ENCODE measurements around the gene PHGDH.

Gene PHGDH

DNA sequence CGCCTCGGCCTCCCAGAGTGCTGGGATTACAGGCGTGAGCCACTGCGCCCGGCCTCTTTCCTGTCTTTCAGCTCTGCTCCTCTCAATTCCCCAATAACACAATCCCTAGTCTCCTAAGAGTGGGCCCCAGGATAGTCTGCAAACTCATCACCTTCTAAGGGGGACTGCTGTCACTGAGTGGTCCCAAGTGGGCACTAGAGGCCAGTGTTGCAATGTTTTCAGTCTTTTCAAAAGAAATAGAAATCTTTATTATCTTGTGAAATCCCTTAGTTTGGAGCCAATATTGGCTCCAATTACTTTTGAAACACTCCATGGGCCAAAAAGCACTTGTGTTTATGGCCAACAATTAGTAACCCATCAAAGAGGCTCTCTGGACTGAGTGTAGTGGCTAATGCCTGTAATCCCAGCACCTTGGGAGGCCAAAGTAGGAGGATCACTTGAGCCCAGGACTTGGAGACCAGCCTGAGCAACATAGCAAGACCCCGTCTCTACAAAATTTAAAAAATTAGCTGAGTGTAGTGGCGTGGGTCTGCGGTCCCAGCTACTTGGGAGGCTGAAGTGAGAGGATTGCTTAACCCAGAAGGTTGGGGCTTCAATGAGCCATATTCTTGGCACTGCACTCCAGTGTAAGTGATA, 35.0 kb upstream of the PHGDH start:
- Histone ChIP-seq H3K4me1 (ENCODE audit: control insufficient read depth in 2 of 2, insufficient read depth in 2 of 2, low read length in 2 of 2) (peaks cover 4 to 5% of the 10 kb centered on the region in 2 donors), H3K4me3 (ENCODE audit: low read length in 2 of 2) (no peak overlapping the region), H3K27me3 (ENCODE audit: control insufficient read depth in 2 of 2, insufficient read depth in 2 of 2, low read length in 2 of 2) (no peaks in the 10 kb centered on the region), H3K9ac (ENCODE audit: low read depth in 1 of 2, low read length in 2 of 2) (no peak overlapping the region), H3K36me3 (ENCODE audit: control insufficient read depth in 2 of 2, insufficient read depth in 2 of 2, low read length in 2 of 2) (no peaks in the 10 kb centered on the region), H3K27ac (ENCODE audit: low read depth in 2 of 2, low read length in 2 of 2) (no peak overlapping the region), H3K9me3 (ENCODE audit: control insufficient read depth in 2 of 2, low read length in 2 of 2) (no peaks in the 10 kb centered on the region)

DNA sequence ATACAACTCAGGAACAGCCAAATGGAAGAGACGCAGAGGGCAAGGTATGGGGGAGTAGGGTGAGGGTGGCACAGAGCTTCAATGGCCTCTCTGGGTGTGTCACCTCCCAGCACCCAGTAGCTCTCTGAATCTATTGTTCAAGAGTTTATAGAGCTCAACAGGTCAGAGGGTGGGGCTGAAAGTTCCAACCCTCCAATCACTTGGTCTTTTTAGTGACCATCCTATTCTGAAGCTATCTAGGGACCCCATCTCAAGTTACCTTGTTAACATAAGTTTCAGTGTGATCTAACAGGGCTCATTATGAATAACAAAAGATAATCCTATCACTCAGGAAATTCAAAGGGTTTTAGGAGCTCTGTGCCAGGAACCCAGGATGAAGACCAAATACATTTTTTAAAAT, 32.5 kb upstream of the PHGDH start:
- no peak overlapping the region for H3K9ac ChIP-seq (ENCODE audit: low read depth in 1 of 2, low read length in 2 of 2)
- H3K4me1 ChIP-seq (ENCODE audit: control insufficient read depth in 2 of 2, insufficient read depth in 2 of 2, low read length in 2 of 2) = peaks cover 4 to 5% of the 10 kb centered on the region in 2 donors
- H3K4me3 ChIP-seq (ENCODE audit: low read length in 2 of 2) = no peak overlapping the region
- H3K27me3 ChIP-seq (ENCODE audit: control insufficient read depth in 2 of 2, insufficient read depth in 2 of 2, low read length in 2 of 2) = no peaks in the 10 kb centered on the region
- H3K9me3 ChIP-seq (ENCODE audit: control insufficient read depth in 2 of 2, low read length in 2 of 2) = no peaks in the 10 kb centered on the region
- H3K27ac ChIP-seq (ENCODE audit: low read depth in 2 of 2, low read length in 2 of 2) = no peak overlapping the region
- no peaks in the 10 kb centered on the region for H3K36me3 ChIP-seq (ENCODE audit: control insufficient read depth in 2 of 2, insufficient read depth in 2 of 2, low read length in 2 of 2)

DNA sequence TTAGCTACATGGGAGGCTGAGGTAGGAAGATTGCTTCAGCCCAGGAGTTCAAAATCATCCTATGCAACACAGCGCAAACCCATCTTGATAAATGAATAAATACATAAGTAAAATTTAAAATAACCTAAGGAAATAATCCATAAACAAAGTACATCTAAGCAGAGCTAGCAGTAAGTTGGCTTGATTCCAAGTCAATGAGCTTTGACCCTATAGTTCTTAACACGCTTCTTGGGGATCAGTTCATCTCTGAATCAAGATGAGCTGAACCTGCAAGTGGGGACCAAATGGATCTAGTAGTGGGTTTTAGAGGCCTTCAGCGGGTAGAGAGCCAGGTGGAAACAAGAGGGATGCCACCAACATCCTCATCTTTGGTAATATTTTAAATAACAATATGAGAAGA, 31.5 kb upstream of the PHGDH start:
- no peaks in the 10 kb centered on the region for H3K9me3 ChIP-seq (ENCODE audit: control insufficient read depth in 2 of 2, low read length in 2 of 2)
- H3K4me1 ChIP-seq (ENCODE audit: control insufficient read depth in 2 of 2, insufficient read depth in 2 of 2, low read length in 2 of 2) = peaks cover 3% of the 10 kb centered on the region in 2 donors
- H3K27me3 ChIP-seq (ENCODE audit: control insufficient read depth in 2 of 2, insufficient read depth in 2 of 2, low read length in 2 of 2) = no peaks in the 10 kb centered on the region
- no peaks in the 10 kb centered on the region for H3K36me3 ChIP-seq (ENCODE audit: control insufficient read depth in 2 of 2, insufficient read depth in 2 of 2, low read length in 2 of 2)
- no peak overlapping the region for H3K4me3 ChIP-seq (ENCODE audit: low read length in 2 of 2)
- no peak overlapping the region for H3K9ac ChIP-seq (ENCODE audit: low read depth in 1 of 2, low read length in 2 of 2)
- H3K27ac ChIP-seq (ENCODE audit: low read depth in 2 of 2, low read length in 2 of 2) = no peak overlapping the region

DNA sequence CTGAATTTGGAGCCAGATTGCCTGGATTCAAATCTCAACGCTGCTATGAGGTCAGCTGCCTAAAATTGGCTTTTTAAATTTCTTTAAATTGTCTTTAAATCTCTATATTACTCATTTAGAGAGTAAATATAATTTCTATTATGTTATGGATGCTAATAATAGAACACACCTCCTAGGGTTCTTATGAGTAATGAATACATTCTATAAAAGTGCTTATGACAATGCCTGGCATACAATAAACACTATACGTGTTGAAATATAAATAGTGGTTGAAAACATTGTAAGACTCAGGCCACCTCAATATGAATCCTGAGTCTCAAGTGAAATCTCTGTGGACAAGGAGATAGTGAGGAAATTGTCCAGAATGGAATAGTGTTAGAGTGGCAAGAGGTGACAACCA, 31.0 kb upstream of the PHGDH start:
- no peak overlapping the region for H3K9ac ChIP-seq (ENCODE audit: low read depth in 1 of 2, low read length in 2 of 2)
- no peaks in the 10 kb centered on the region for H3K36me3 ChIP-seq (ENCODE audit: control insufficient read depth in 2 of 2, insufficient read depth in 2 of 2, low read length in 2 of 2)
- H3K4me3 ChIP-seq (ENCODE audit: low read length in 2 of 2) = no peak overlapping the region
- H3K27ac ChIP-seq (ENCODE audit: low read depth in 2 of 2, low read length in 2 of 2) = no peak overlapping the region
- no peaks in the 10 kb centered on the region for H3K9me3 ChIP-seq (ENCODE audit: control insufficient read depth in 2 of 2, low read length in 2 of 2)
- no peaks in the 10 kb centered on the region for H3K27me3 ChIP-seq (ENCODE audit: control insufficient read depth in 2 of 2, insufficient read depth in 2 of 2, low read length in 2 of 2)
- no peaks in the 10 kb centered on the region for H3K4me1 ChIP-seq (ENCODE audit: control insufficient read depth in 2 of 2, insufficient read depth in 2 of 2, low read length in 2 of 2)

DNA sequence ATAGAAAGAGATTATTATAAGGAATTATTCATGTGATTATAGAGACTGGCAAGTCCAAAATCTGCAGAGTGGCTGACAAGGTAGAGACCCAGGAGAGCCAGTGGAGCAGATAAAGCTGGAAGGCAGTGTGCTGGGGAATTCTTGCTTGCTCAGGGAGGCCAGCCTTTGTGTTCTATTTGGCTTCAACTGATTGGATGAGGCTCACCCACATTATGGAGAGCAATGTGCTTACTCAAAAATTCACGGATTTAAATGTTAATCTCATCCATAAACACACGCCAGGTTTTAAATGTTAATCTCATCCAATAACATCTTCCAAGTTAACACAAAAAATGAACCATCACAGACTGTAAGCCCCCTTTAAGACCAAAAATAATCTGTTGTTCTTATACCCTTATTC, 30.2 kb upstream of the PHGDH start:
- H3K9me3 ChIP-seq (ENCODE audit: control insufficient read depth in 2 of 2, low read length in 2 of 2) = no peaks in the 10 kb centered on the region
- no peaks in the 10 kb centered on the region for H3K36me3 ChIP-seq (ENCODE audit: control insufficient read depth in 2 of 2, insufficient read depth in 2 of 2, low read length in 2 of 2)
- H3K9ac ChIP-seq (ENCODE audit: low read depth in 1 of 2, low read length in 2 of 2) = no peak overlapping the region
- no peaks in the 10 kb centered on the region for H3K27me3 ChIP-seq (ENCODE audit: control insufficient read depth in 2 of 2, insufficient read depth in 2 of 2, low read length in 2 of 2)
- H3K4me3 ChIP-seq (ENCODE audit: low read length in 2 of 2) = no peak overlapping the region
- no peak overlapping the region for H3K27ac ChIP-seq (ENCODE audit: low read depth in 2 of 2, low read length in 2 of 2)
- no peaks in the 10 kb centered on the region for H3K4me1 ChIP-seq (ENCODE audit: control insufficient read depth in 2 of 2, insufficient read depth in 2 of 2, low read length in 2 of 2)

DNA sequence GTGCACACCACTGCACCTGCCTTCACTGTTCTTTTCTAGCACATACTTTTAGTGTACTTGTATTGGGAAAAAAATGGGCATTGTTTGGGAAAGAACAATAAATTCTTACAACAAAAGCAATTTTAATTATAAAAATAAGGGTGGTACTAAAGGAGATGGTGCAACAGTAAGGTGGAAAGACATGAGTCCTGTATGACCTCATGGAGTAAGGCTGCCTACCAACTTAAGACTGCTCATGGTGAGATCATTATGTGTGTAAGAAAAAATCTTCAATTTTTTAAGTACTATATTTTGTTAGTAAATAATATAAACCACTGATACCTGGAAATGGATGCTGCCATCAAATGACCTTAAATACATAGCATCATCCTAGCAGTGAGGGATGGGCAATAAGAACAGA, 29.6 kb upstream of the PHGDH start:
- Histone ChIP-seq H3K4me1 (ENCODE audit: control insufficient read depth in 2 of 2, insufficient read depth in 2 of 2, low read length in 2 of 2) (no peaks in the 10 kb centered on the region), H3K4me3 (ENCODE audit: low read length in 2 of 2) (no peak overlapping the region), H3K27me3 (ENCODE audit: control insufficient read depth in 2 of 2, insufficient read depth in 2 of 2, low read length in 2 of 2) (no peaks in the 10 kb centered on the region), H3K27ac (ENCODE audit: low read depth in 2 of 2, low read length in 2 of 2) (no peak overlapping the region), H3K9ac (ENCODE audit: low read depth in 1 of 2, low read length in 2 of 2) (no peak overlapping the region), H3K9me3 (ENCODE audit: control insufficient read depth in 2 of 2, low read length in 2 of 2) (no peaks in the 10 kb centered on the region), H3K36me3 (ENCODE audit: control insufficient read depth in 2 of 2, insufficient read depth in 2 of 2, low read length in 2 of 2) (no peaks in the 10 kb centered on the region)

DNA sequence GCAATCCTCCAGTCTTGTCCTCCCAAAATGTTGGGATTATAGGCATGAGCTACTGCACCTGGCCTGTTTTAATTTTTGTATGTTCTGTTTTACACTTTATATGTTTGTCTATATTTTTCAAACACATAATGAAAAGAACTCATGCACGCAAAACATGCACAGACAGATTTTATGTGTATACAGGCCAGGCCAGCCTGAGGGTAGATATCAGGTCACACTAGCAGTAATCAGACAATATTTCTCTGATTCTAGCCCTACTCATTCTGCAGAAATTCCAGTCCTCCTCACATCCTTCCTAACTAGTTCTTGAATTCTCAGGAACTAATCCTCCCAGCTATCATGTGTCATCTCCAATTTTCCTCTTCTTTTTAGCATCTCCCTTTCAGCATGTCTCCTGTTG, 27.8 kb upstream of the PHGDH start:
- Histone ChIP-seq H3K4me1 (ENCODE audit: control insufficient read depth in 2 of 2, insufficient read depth in 2 of 2, low read length in 2 of 2) (no peaks in the 10 kb centered on the region), H3K9me3 (ENCODE audit: control insufficient read depth in 2 of 2, low read length in 2 of 2) (no peaks in the 10 kb centered on the region), H3K9ac (ENCODE audit: low read depth in 1 of 2, low read length in 2 of 2) (no peak overlapping the region), H3K27me3 (ENCODE audit: control insufficient read depth in 2 of 2, insufficient read depth in 2 of 2, low read length in 2 of 2) (no peaks in the 10 kb centered on the region), H3K36me3 (ENCODE audit: control insufficient read depth in 2 of 2, insufficient read depth in 2 of 2, low read length in 2 of 2) (no peaks in the 10 kb centered on the region), H3K4me3 (ENCODE audit: low read length in 2 of 2) (no peak overlapping the region), H3K27ac (ENCODE audit: low read depth in 2 of 2, low read length in 2 of 2) (no peak overlapping the region)

DNA sequence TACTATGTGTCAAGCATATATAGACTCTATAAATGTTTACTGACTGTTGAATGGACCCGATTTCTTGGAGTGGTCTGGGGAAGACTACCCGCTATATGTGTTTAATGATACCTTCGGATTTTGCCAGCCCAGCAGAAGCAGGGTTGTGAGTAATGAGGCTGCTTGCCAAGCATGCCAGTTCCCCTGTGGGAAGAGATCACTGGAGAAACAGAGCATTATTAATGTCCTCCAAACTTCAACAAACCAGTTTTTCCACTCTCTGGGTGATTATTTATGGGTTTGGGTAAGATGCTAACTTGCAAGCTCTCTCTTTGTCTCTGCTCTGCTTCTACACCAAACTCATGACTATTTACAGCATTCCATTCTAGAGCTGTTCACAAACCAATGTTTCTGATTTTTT, 25.1 kb upstream of the PHGDH start:
- no peak overlapping the region for H3K4me3 ChIP-seq (ENCODE audit: low read length in 2 of 2)
- no peak overlapping the region for H3K27ac ChIP-seq (ENCODE audit: low read depth in 2 of 2, low read length in 2 of 2)
- no peak overlapping the region for H3K9ac ChIP-seq (ENCODE audit: low read depth in 1 of 2, low read length in 2 of 2)
- H3K27me3 ChIP-seq (ENCODE audit: control insufficient read depth in 2 of 2, insufficient read depth in 2 of 2, low read length in 2 of 2) = no peaks in the 10 kb centered on the region
- no peaks in the 10 kb centered on the region for H3K4me1 ChIP-seq (ENCODE audit: control insufficient read depth in 2 of 2, insufficient read depth in 2 of 2, low read length in 2 of 2)
- no peaks in the 10 kb centered on the region for H3K9me3 ChIP-seq (ENCODE audit: control insufficient read depth in 2 of 2, low read length in 2 of 2)
- H3K36me3 ChIP-seq (ENCODE audit: control insufficient read depth in 2 of 2, insufficient read depth in 2 of 2, low read length in 2 of 2) = no peaks in the 10 kb centered on the region

DNA sequence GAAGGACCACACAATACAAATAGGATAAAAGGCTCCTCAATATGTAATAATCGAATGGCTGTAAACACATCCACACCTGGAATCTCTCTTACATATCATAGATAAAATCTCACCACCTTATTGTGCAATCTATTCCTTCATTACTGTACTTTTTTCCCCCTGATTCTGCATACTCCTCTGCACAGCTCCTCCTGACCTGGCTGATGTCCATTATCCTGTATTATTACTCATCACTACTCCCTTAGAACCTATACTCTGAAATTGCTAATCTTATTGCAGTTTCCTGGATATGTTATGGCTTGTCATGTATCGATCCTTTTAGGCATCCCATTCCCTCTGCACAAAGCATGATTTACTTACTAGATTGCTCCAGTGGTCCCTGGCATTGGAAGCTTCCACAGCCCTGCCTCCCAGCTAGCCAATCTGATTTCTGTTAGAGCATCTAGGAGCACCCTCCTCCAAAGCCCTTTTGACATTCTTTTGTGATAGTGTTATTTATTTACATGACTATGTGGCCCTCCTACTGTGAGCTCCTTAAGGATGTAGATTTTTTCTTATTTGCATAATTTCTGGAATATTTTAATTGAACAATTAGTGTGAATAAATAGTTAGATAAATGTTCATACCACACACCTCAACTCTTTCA, 24.2 kb upstream of the PHGDH start:
- no peak overlapping the region for H3K27ac ChIP-seq (ENCODE audit: low read depth in 2 of 2, low read length in 2 of 2)
- H3K9ac ChIP-seq (ENCODE audit: low read depth in 1 of 2, low read length in 2 of 2) = no peak overlapping the region

DNA sequence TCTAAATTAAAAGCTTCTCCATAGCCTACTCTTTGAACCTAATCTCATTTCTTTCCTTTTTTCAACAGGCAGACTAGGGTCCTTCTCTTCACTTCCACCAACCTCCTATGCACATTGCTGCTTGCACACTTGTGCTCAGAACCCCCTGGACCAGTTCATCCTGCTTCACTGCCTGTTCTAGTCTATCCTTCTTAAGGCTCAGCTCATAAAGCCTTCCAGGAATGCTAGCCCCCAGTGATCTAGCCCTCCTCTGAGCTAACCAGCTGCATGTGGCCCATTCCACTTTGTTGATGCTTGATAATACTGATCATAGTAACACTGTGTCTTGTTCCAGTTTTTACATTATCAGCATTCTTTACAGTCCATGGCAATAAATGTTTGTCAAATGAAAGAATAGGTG, 22.9 kb upstream of the PHGDH start:
- H3K36me3 ChIP-seq (ENCODE audit: control insufficient read depth in 2 of 2, insufficient read depth in 2 of 2, low read length in 2 of 2) = no peaks in the 10 kb centered on the region
- H3K27ac ChIP-seq (ENCODE audit: low read depth in 2 of 2, low read length in 2 of 2) = no peak overlapping the region
- no peaks in the 10 kb centered on the region for H3K27me3 ChIP-seq (ENCODE audit: control insufficient read depth in 2 of 2, insufficient read depth in 2 of 2, low read length in 2 of 2)
- H3K9me3 ChIP-seq (ENCODE audit: control insufficient read depth in 2 of 2, low read length in 2 of 2) = no peaks in the 10 kb centered on the region
- H3K4me3 ChIP-seq (ENCODE audit: low read length in 2 of 2) = no peak overlapping the region
- no peak overlapping the region for H3K9ac ChIP-seq (ENCODE audit: low read depth in 1 of 2, low read length in 2 of 2)
- no peaks in the 10 kb centered on the region for H3K4me1 ChIP-seq (ENCODE audit: control insufficient read depth in 2 of 2, insufficient read depth in 2 of 2, low read length in 2 of 2)

More for the DNA sequence above, 24.2 kb upstream of the PHGDH start:
- Histone ChIP-seq H3K36me3 (ENCODE audit: control insufficient read depth in 2 of 2, insufficient read depth in 2 of 2, low read length in 2 of 2) (no peaks in the 10 kb centered on the region), H3K27me3 (ENCODE audit: control insufficient read depth in 2 of 2, insufficient read depth in 2 of 2, low read length in 2 of 2) (no peaks in the 10 kb centered on the region), H3K9me3 (ENCODE audit: control insufficient read depth in 2 of 2, low read length in 2 of 2) (no peaks in the 10 kb centered on the region), H3K4me1 (ENCODE audit: control insufficient read depth in 2 of 2, insufficient read depth in 2 of 2, low read length in 2 of 2) (no peaks in the 10 kb centered on the region), H3K4me3 (ENCODE audit: low read length in 2 of 2) (no peak overlapping the region)
